ES-I3 (cell line): ENCODE data around the gene PRKAB1.

Source experiments
- H3K36me3 ChIP-seq: 2 replicates; pipeline ENCODE4 v1.6.1; 2013; ENCODE audit warnings: mild to moderate bottlenecking, low read length, control low read depth, moderate library complexity; ENCODE audit not compliant: insufficient read depth
- H3K4me1 ChIP-seq: 2 replicates; pipeline ENCODE4 v1.6.1; 2013; ENCODE audit warnings: mild to moderate bottlenecking, control low read depth, low read length; ENCODE audit not compliant: insufficient read depth
- H3K9ac ChIP-seq: 2 replicates; pipeline ENCODE4 v1.6.1; 2013; ENCODE audit warnings: low read depth, mild to moderate bottlenecking, low read length, moderate library complexity
- H3K9me3 ChIP-seq: 2 replicates; pipeline ENCODE4 v1.6.1; 2013; ENCODE audit warnings: mild to moderate bottlenecking, low read length, moderate library complexity; ENCODE audit not compliant: control insufficient read depth, insufficient read depth

Gene PRKAB1

DNA sequence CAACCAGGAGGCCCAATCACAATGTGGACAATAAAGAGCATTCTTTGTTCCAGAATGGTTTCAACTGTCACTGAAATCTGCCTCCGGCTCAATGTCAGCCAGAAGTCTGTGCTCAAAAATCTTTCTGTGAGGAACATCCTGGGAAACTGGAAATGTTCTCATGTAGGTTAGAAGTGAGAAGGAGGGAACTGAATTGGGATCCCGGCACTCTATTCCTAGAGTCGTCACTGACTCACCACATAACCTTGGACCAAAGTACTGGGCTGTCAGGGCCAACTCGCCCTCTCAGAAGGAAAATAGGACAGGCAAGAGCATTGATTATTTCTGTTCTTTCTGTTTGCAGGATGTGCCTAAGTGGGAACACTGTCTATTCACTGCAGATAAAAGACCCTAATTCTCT lies 57.6 kb downstream of the PRKAB1 start:
- Histone ChIP-seq H3K36me3 (no peaks in the 10 kb centered on the region; the same call in 1 of the 2 replicates), H3K9ac (no peak overlapping the region)

DNA sequence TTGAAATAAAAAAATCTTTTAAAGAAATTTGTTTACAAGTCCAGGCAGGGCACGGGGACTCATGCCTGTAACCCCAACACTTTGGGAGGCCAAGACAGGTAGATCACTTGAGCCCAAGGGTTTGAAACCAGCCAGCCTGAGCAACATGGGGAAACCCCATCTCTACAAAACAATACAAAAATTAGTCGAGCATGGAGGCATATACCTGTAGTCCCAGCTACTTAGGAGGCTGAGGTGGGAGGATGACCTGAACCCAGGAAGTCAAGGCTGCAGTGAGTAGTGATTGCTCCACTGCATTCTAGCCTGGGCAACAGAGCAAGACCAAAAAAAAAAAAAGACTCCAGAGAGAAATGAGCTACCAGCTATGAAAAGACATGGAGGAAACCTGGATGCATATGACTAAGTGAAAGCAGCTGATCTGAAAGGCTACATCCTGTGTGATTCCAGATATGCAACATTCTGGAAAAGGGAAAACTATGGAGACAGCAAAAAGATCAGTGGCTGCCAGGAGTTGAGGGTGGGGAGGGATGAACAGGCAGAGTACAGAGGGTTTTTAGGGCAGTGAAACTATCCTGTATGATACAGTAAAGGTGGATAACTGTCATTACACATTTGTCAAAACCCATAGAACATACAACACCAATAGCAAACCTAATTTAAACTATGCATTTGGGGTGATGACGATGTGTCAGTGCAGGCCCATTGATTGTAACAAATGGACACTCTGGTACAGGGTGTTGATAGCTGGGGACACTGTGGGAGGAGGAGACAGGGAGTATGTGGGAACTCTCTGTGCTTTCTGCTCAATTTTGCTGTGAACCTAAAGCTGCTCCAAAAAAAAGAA lies 59.9 kb downstream of the PRKAB1 start:
- H3K9ac ChIP-seq = no peak overlapping the region
- H3K36me3 ChIP-seq = no peaks in the 10 kb centered on the region; the same call in 1 of the 2 replicates
- no peaks in the 10 kb centered on the region for H3K9me3 ChIP-seq
- no peaks in the 10 kb centered on the region for H3K4me1 ChIP-seq

More for the DNA sequence above, 57.6 kb downstream of the PRKAB1 start:
- Histone ChIP-seq H3K9me3 (no peaks in the 10 kb centered on the region), H3K4me1 (no peaks in the 10 kb centered on the region)

DNA sequence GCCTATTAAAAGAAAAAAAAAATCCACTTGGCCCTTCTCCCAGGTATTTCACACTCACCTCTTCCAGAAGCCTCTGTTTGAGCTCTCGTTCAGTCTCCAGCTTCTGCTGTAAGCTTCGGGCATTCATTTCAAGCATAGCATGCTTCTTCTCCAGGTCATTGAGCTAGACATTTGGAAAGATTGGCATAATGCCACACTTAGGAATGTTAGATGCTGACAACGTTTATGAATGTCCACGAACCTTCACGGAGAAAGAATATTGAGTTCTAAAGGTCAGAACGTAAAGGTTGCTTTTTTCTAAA lies 60.5 kb downstream of the PRKAB1 start:
- Histone ChIP-seq H3K9ac (no peak overlapping the region), H3K9me3 (no peaks in the 10 kb centered on the region), H3K36me3 (no peaks in the 10 kb centered on the region; the same call in 1 of the 2 replicates), H3K4me1 (no peaks in the 10 kb centered on the region)

DNA sequence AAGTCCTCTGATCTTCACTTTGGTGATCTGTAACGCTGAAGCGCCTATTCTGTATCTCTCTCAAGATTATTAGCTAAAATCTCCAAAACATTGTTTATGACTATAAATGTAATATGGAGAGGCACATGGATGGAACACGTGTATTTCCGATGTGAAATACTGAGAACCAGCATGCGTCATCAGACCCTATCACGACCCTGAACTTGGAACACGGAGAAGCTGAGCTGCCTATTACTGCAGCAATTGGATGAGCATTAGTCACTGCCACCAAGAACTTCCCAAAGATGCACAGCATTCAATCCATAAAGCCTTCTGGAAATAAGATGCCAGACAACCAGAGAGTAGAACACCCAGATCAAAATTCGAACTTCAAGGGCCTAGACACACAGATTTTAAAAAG lies 61.9 kb downstream of the PRKAB1 start:
- peaks cover 8% of the 10 kb centered on the region for H3K36me3 ChIP-seq
- no peaks in the 10 kb centered on the region for H3K9me3 ChIP-seq
- H3K4me1 ChIP-seq = no peaks in the 10 kb centered on the region
- no peak overlapping the region for H3K9ac ChIP-seq

DNA sequence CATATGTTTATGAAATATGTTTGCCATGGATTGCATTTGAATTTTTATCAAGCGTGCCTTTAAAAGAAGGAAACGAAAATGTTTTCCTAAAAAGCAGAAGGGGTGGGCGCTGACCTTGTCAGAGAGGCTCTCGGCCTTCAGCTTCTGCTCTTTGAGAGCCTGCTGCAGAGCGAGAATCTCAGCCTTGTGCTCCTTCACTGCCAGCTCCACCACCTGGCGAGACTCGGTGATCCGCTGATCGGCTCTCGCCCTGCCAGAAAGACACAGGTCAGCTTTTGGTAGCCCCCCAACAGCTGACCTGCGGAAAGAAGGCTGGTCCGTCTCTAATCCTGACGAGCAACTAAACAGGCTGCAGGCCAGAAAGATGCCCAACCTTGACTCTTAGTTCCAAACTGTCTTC lies 62.4 kb downstream of the PRKAB1 start:
- no peaks in the 10 kb centered on the region for H3K9me3 ChIP-seq
- no peak overlapping the region for H3K9ac ChIP-seq
- no peaks in the 10 kb centered on the region for H3K4me1 ChIP-seq
- H3K36me3 ChIP-seq = peaks cover 12% of the 10 kb centered on the region
